Prostate gland (tissue), 2 donors: ENCODE measurements around the gene GPR146. TPM values are rescaled to one million over a fixed set of nuclear protein-coding genes. Genes with fewer than 3 reads are reported as not detected.

Experiments used
- DNase-seq: peaks from one replicate; pipeline ENCODE4 v3.0.0-alpha.2; 2019; ENCODE audit warnings: low spot score
- H3K27ac ChIP-seq, 2 donors: fragments of 200-600 bp; sonication (generic); 2 replicates each; pipeline ENCODE4 v1.5.1; 2017 to 2019
- H3K27me3 ChIP-seq: fragments of 200-600 bp; sonication (generic); replicated peaks from 2 replicates; pipeline ENCODE4 v1.5.1; 2019; ENCODE audit not compliant: insufficient read depth
- H3K36me3 ChIP-seq, 2 donors: fragments of 200-600 bp; sonication (generic); 1 replicate in 1 of 2; 2 replicates in 1 of 2; pipeline versions ENCODE4 v1.5.1 to v1.8.1; 2017 to 2019
- H3K4me1 ChIP-seq: fragments of 200-600 bp; sonication (generic); replicated peaks from 2 replicates; pipeline ENCODE4 v1.5.1; 2019
- H3K4me3 ChIP-seq, 2 donors: fragments of 200-600 bp; sonication (generic); 2 replicates each; pipeline ENCODE4 v1.5.1; 2017 to 2019
- H3K9me3 ChIP-seq: fragments of 200-600 bp; sonication (generic); 2 replicates; pipeline ENCODE4 v1.5.1; 2017
- CTCF ChIP-seq, 4 experiments: fragments of 200-600 bp in 2 of 4; fragments of 450-650 bp in 2 of 4; sonication (generic) in 2 of 4; IDR thresholded peaks; 1 replicate in 3 of 4; 2 replicates in 1 of 4; pipeline ENCODE4 v1.5.1; 2016 to 2019; ENCODE audit warnings: antibody characterized with exemption in 4 of 4, mild to moderate bottlenecking in 2 of 4, moderate library complexity in 2 of 4
- POLR2A ChIP-seq: fragments of 450-650 bp; IDR thresholded peaks from one replicate; pipeline ENCODE4 v1.6.1; 2016; ENCODE audit warnings: antibody characterized with exemption, mild to moderate bottlenecking
- POLR2AphosphoS5 ChIP-seq: sonication (generic); formaldehyde crosslinking; IDR thresholded peaks from one replicate; pipeline ENCODE4 v1.6.1; 2017; ENCODE audit warnings: antibody characterized with exemption
- WGBS: methylation state at CpG from one replicate; pipeline ENCODE4 v1.1.5; 2018; 5-methylcytosine and 5-hydroxymethylcytosine counted together
- intact Hi-C: fragments of 100-400 bp; cut with DNase I; formaldehyde crosslinking; loops from one replicate; pipeline ENCODE4 v1.14.2; 2022
- total RNA-seq, 2 donors: library from RNA; depleted of rRNA; stranded (reverse); fragments of >200 nt; gene quantifications; one replicate each; pipeline ENCODE4 v1.1.0, GENCODE V29; 2016

Gene GPR146
- total RNA-seq, 2 donors from 2014 or later: 6.1 to 25.9 TPM

- Histone ChIP-seq H3K4me1 (no peaks in the 10 kb centered on the region), H3K9me3 (no peaks in the 10 kb centered on the region), H3K27me3 (no peaks in the 10 kb centered on the region), H3K36me3 (no peaks in the 10 kb centered on the region), H3K27ac (no peak overlapping the region), H3K4me3 (no peak overlapping the region)
- DNase-seq: no peak
- intact Hi-C loops: no loop called here
- 86% methylated on average over 8 of the region's 12 CpGs for WGBS
- TF ChIP-seq POLR2AphosphoS5 (no peak), CTCF (IDR thresholded peaks at IDR 0.05) (no peak), POLR2A (no peak)
Measured at GRCh38 chr7:1079546-1079945, 35.2 kb downstream of the GPR146 start.

- Histone ChIP-seq H3K27ac (no peak overlapping the region), H3K27me3 (no peaks in the 10 kb centered on the region), H3K36me3 (no peaks in the 10 kb centered on the region), H3K4me1 (no peaks in the 10 kb centered on the region), H3K4me3 (no peak overlapping the region), H3K9me3 (no peaks in the 10 kb centered on the region)
- TF ChIP-seq CTCF (IDR thresholded peaks at IDR 0.05): no peak
- TF ChIP-seq POLR2A: no peak
- no peak for TF ChIP-seq POLR2AphosphoS5
- intact Hi-C loops: no loop called here
- WGBS: 89% methylated on average over 38 of the region's 38 CpGs
- DNase-seq: no peak
Measured at GRCh38 chr7:1080252-1080920, 36.0 kb downstream of the GPR146 start.

- H3K9me3 ChIP-seq: no peaks in the 10 kb centered on the region
- H3K27me3 ChIP-seq: no peaks in the 10 kb centered on the region
- intact Hi-C loops: no loop called here
- no peak for DNase-seq
- no peak overlapping the region for H3K27ac ChIP-seq
- H3K36me3 ChIP-seq: no peaks in the 10 kb centered on the region
- no peaks in the 10 kb centered on the region for H3K4me1 ChIP-seq
- WGBS: 94% methylated on average over 16 of the region's 16 CpGs
- H3K4me3 ChIP-seq: no peak overlapping the region
- TF ChIP-seq POLR2A (no peak), POLR2AphosphoS5 (no peak), CTCF (IDR thresholded peaks at IDR 0.05) (no peak)
Measured at GRCh38 chr7:1080921-1081255, 36.5 kb downstream of the GPR146 start.

GRCh38 chr7:1081336-1081735 is 37.0 kb downstream of the GPR146 start:
- Histone ChIP-seq H3K36me3 (no peaks in the 10 kb centered on the region), H3K4me3 (no peak overlapping the region), H3K4me1 (peaks cover under 1% of the 10 kb centered on the region), H3K9me3 (no peaks in the 10 kb centered on the region), H3K27me3 (no peaks in the 10 kb centered on the region), H3K27ac (no peak overlapping the region)
- DNase-seq: no peak
- intact Hi-C loops: no loop called here
- TF ChIP-seq POLR2AphosphoS5: no peak
- no peak for TF ChIP-seq CTCF (IDR thresholded peaks at IDR 0.05)
- TF ChIP-seq POLR2A: no peak
- 87% methylated on average over 20 of the region's 20 CpGs for WGBS

DNA sequence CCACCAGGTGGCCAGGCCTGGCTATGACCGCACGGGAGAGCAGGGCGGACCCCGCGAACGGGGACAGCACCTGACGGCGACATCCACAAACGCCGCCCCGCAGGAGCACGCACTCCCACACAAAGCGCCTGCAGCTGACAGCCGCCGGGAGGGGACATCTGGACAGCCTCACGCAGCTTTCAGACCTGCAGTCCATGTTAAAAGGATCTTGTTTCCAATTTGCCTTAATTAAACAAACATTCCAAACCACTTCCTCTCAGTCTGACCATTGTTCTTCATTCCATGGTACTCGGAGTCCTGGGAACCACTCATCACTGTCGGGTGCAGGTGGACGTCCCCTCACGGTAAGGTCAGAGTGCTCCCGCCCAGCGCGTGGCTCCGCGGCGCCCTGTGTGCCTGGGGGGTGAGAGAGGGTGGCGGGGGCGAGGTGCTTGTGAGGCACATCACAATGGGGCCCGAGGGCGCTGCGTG is 37.6 kb downstream of the GPR146 start:
- intact Hi-C loops: no loop called here
- Histone ChIP-seq H3K27ac (no peak overlapping the region), H3K4me1 (peaks cover 5% of the 10 kb centered on the region), H3K4me3 (no peak overlapping the region), H3K36me3 (no peaks in the 10 kb centered on the region), H3K27me3 (no peaks in the 10 kb centered on the region), H3K9me3 (no peaks in the 10 kb centered on the region)
- DNase-seq: no peak
- TF ChIP-seq CTCF (IDR thresholded peaks at IDR 0.05) (no peak), POLR2A (no peak), POLR2AphosphoS5 (no peak)
- WGBS: 56% methylated on average over 31 of the region's 31 CpGs
